ENCODE measurements around the gene ZNF442. TPM values are rescaled to one million over a fixed set of nuclear protein-coding genes. Genes with fewer than 3 reads are reported as not detected.

Gene ZNF442
- total and polyA plus RNA-seq, 10 of the 15 experiments (the other 5 are each of a cell fraction or from before 2014, with no cell fraction given): 0.05 to 0.64 (median 0.23) TPM; not detected in 1

DNA sequence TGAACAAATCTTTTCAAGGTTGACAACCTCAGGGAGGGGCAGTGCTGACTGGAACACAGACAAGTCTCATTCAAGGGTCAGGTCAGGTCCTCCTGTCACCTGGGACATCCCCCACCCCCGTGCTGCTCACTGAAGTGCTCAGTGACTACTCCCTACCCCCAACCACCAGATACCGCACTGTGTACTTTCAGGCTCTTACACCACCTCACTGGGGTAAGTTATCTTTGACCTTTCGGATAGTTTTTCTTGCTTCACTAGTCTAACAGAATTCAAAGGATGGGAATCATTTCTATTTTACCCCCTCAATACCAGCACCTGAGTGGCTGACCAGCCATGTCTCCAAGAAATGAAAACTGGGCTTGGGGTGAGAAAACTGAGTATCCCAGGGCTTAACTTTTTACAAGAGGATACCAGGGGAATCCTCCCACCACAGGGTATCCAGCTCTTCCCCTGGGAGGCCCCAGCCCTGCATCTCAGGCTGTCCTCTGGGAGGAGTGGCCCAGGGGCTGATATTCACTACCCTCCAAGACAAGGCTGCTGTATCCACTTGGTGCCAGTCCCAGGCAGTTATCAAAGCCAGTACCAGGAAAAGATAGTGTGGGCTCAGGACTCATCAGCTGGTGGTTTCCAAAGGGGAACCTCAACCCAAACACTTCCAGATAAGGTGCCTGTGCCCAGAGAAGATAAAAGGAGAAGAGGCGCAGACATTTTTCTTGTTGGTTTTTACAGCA lies 34.1 kb downstream of the ZNF442 start (continued):
- TF ChIP-seq, protein P1, sequence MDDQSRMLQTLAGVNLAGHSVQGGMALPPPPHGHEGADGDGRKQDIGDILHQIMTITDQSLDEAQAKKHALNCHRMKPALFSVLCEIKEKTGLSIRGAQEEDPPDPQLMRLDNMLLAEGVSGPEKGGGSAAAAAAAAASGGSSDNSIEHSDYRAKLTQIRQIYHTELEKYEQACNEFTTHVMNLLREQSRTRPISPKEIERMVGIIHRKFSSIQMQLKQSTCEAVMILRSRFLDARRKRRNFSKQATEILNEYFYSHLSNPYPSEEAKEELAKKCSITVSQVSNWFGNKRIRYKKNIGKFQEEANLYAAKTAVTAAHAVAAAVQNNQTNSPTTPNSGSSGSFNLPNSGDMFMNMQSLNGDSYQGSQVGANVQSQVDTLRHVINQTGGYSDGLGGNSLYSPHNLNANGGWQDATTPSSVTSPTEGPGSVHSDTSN (IDR thresholded peaks at IDR 0.05; ENCODE audit: insufficient replicate concordance, low read depth, low read length): no peak
- TF ChIP-seq E2F8 (IDR thresholded peaks at IDR 0.05; ENCODE audit: low read depth, partially characterized antibody): no peak
- no peak for TF ChIP-seq CTCF (IDR thresholded peaks at IDR 0.05 in 2 of 3, conservative IDR thresholded peaks at IDR 0.05 in 1 of 3; ENCODE audit: control insufficient read depth in 2 of 3, extremely low read depth in 1 of 3, insufficient read depth in 1 of 3, low read depth in 3 of 3, low read length in 3 of 3)
- no peak for TF ChIP-seq HCFC1 (IDR thresholded peaks at IDR 0.05; ENCODE audit: low read length)
- no peak for TF ChIP-seq STAT3 (IDR thresholded peaks at IDR 0.05; ENCODE audit: low read depth, low read length)
- no peak for TF ChIP-seq ZNF274 (IDR thresholded peaks at IDR 0.05; ENCODE audit: insufficient read depth, insufficient read length)
- TF ChIP-seq SMAD5 (IDR thresholded peaks at IDR 0.05; ENCODE audit: low read depth): no peak
- no peak for TF ChIP-seq WRNIP1 (IDR thresholded peaks at IDR 0.05; ENCODE audit: borderline replicate concordance, low read depth, low read length)
- peak; percentile 66; the same call in 1 of the 2 replicates for TF ChIP-seq IRF4 (IDR thresholded peaks at IDR 0.05; ENCODE audit: low read depth, low read length)
- TF ChIP-seq BACH1 (IDR thresholded peaks at IDR 0.05; ENCODE audit: borderline replicate concordance): peak; percentile 44; the same call in 1 of the 2 replicates
- no peak for TF ChIP-seq TARDBP (IDR thresholded peaks at IDR 0.05; ENCODE audit: borderline replicate concordance)
- no peak for TF ChIP-seq BRCA1 (IDR thresholded peaks at IDR 0.05; ENCODE audit: low read depth, low read length)
- no peak for TF ChIP-seq SREBF2 (IDR thresholded peaks at IDR 0.05; ENCODE audit: low read length)
- TF ChIP-seq, protein P2, sequence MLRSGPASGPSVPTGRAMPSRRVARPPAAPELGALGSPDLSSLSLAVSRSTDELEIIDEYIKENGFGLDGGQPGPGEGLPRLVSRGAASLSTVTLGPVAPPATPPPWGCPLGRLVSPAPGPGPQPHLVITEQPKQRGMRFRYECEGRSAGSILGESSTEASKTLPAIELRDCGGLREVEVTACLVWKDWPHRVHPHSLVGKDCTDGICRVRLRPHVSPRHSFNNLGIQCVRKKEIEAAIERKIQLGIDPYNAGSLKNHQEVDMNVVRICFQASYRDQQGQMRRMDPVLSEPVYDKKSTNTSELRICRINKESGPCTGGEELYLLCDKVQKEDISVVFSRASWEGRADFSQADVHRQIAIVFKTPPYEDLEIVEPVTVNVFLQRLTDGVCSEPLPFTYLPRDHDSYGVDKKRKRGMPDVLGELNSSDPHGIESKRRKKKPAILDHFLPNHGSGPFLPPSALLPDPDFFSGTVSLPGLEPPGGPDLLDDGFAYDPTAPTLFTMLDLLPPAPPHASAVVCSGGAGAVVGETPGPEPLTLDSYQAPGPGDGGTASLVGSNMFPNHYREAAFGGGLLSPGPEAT (IDR thresholded peaks at IDR 0.05; ENCODE audit: low read depth): peak; percentile 59; the same call in 1 of the 2 replicates
- no peak for TF ChIP-seq FOS (IDR thresholded peaks at IDR 0.05; ENCODE audit: borderline replicate concordance, extremely low read depth, insufficient read length)
- no peak for TF ChIP-seq SIX5 (IDR thresholded peaks at IDR 0.05; ENCODE audit: low read depth, low read length, severe bottlenecking)
- TF ChIP-seq ZNF592 (IDR thresholded peaks at IDR 0.05): no peak
- 0 out of 2 replicates have a peak, but pooled peaks have one; percentile 20 for TF ChIP-seq POLR2AphosphoS5 (IDR thresholded peaks at IDR 0.05; ENCODE audit: low read length)

Data from GM12878 (cell line).